HCT116 (cell line): ENCODE results near the gene DAZAP1. TPM values are rescaled to one million over a fixed set of nuclear protein-coding genes. Genes with fewer than 3 reads are reported as not detected.

Experiments used
- ATAC-seq: fragments of 200-7000 bp; cut with Tn5 transposase; 2 replicates; pipeline ENCODE4 v1.9.1; 2020; ENCODE audit warnings: mild to moderate bottlenecking, moderate library complexity
- BruUV-seq: library from RNA; stranded (reverse); fragments of 400-500 nt; replicated peaks from 2 replicates; lab custom pipeline; 2021; lab: Mats Ljungman, UMichigan
- CTCF ChIA-PET: fragments of 300-600 bp; sonication (Branson Sonifier 250); formaldehyde crosslinking; loops from one replicate; lab custom pipeline; 2021; ENCODE audit warnings: antibody characterized with exemption; lab: Charles Lee
- POLR2A ChIA-PET: fragments of 300-600, 350-600 bp; sonication (Branson Sonifier 250); formaldehyde crosslinking; loops from one replicate; lab custom pipeline; 2021; ENCODE audit warnings: antibody characterized with exemption; lab: Charles Lee
- RAD21 ChIA-PET, 2 experiments: fragments of 300-600 bp; sonication (Branson Sonifier 250); formaldehyde crosslinking; loops; one replicate each; lab custom pipeline; 2023; ENCODE audit warnings: low total read pairs in 2 of 2; ENCODE audit not compliant: uncharacterized antibody in 2 of 2, unreplicated experiment in 2 of 2, low non-redundant PET in 1 of 2; lab: Charles Lee
- DNase-seq: peaks from one replicate; pipeline ENCODE4 v3.0.0-alpha.2; 2010; ENCODE audit warnings: low read depth, low spot score
- H2AFZ ChIP-seq: fragments of 200-600 bp; shearing (Covaris generic), sonication (generic); 2 replicates; pipeline ENCODE4 v1.6.1; 2017; ENCODE audit warnings: low read depth, mixed run types, mixed read lengths, antibody characterized with exemption, low read length; ENCODE audit not compliant: poor library complexity, severe bottlenecking
- H3K27ac ChIP-seq: 2 replicates; pipeline ENCODE4 v1.5.1; 2012; ENCODE audit warnings: low read depth, low read length
- H3K27me3 ChIP-seq: fragments of 200-600 bp; sonication (generic); 2 replicates; pipeline ENCODE4 v1.6.1; 2016; ENCODE audit warnings: mixed run types, low read length, mixed read lengths; ENCODE audit not compliant: insufficient read depth
- H3K36me3 ChIP-seq, 2 experiments: fragments of 200-500 bp in 1 of 2; fragments of 200-600 bp in 1 of 2; sonication (Bioruptor generic) in 1 of 2; sonication (generic) in 1 of 2; 2 replicates each; pipeline versions ENCODE4 v1.5.1 to v1.6.1; 2014 to 2016; ENCODE audit warnings: low read length in 2 of 2, inconsistent platforms in 1 of 2, mixed read lengths in 1 of 2, mixed run types in 1 of 2; ENCODE audit not compliant: insufficient read depth in 2 of 2, control insufficient read depth in 1 of 2
- H3K4me1 ChIP-seq, 2 experiments: fragments of 200-600 bp in 1 of 2; sonication (generic) in 1 of 2; 2 replicates each; pipeline versions ENCODE4 v1.5.1 to v1.6.1; 2012 to 2017; ENCODE audit warnings: low read length in 2 of 2, inconsistent platforms in 1 of 2, mild to moderate bottlenecking in 1 of 2, mixed read lengths in 1 of 2, mixed run types in 1 of 2, moderate library complexity in 1 of 2; ENCODE audit not compliant: insufficient read depth in 2 of 2, control insufficient read depth in 1 of 2
- H3K4me2 ChIP-seq: fragments of 200-600 bp; sonication (generic); 2 replicates; pipeline ENCODE4 v1.6.1; 2017; ENCODE audit warnings: mixed run types, low read length, mixed read lengths
- H3K4me3 ChIP-seq, 2 experiments: fragments of 200-600 bp in 1 of 2; sonication (generic) in 1 of 2; replicated peaks in 1 of 2; 2 replicates each; pipeline ENCODE4 v1.5.1; 2011 to 2016; ENCODE audit warnings: low read length in 2 of 2, control low read depth in 1 of 2, low read depth in 1 of 2, mild to moderate bottlenecking in 1 of 2, mixed read lengths in 1 of 2, mixed run types in 1 of 2
- H3K79me2 ChIP-seq: fragments of 200-600 bp; sonication (generic); 2 replicates; pipeline ENCODE4 v1.6.1; 2017; ENCODE audit warnings: mild to moderate bottlenecking, mixed run types, low read length, moderate library complexity, mixed read lengths; ENCODE audit not compliant: insufficient read depth
- H3K9ac ChIP-seq: fragments of 200-600 bp; sonication (generic); 2 replicates; pipeline ENCODE4 v1.6.1; 2016; ENCODE audit warnings: low read length, mixed read lengths
- H3K9me2 ChIP-seq: fragments of 200-600 bp; sonication (generic), shearing (Covaris generic); 2 replicates; pipeline ENCODE4 v1.6.1; 2017; ENCODE audit warnings: mixed run types, mild to moderate bottlenecking, moderate library complexity; ENCODE audit not compliant: insufficient read depth
- H3K9me3 ChIP-seq, 2 experiments: fragments of 200-500 bp in 1 of 2; fragments of 200-600 bp in 1 of 2; sonication (Bioruptor generic) in 1 of 2; sonication (generic) in 1 of 2; 2 replicates each; pipeline ENCODE4 v1.6.1; 2014 to 2017; ENCODE audit warnings: low read length in 2 of 2, mixed read lengths in 2 of 2, inconsistent platforms in 1 of 2, low read depth in 1 of 2, mild to moderate bottlenecking in 1 of 2, mixed run types in 1 of 2, moderate library complexity in 1 of 2; ENCODE audit not compliant: control insufficient read depth in 1 of 2, insufficient read depth in 1 of 2
- H4K20me1 ChIP-seq: fragments of 200-600 bp; sonication (generic), shearing (Covaris generic); 2 replicates; pipeline ENCODE4 v1.6.1; 2017; ENCODE audit warnings: mixed run types, mild to moderate bottlenecking, moderate library complexity; ENCODE audit not compliant: insufficient read depth
- CBX3 ChIP-seq: IDR thresholded peaks from 2 replicates; pipeline ENCODE4 v1.6.1; 2012; ENCODE audit warnings: low read depth
- CEBPB ChIP-seq: IDR thresholded peaks from 2 replicates; pipeline ENCODE4 v1.6.1; 2012; ENCODE audit warnings: low read depth
- EGR1 ChIP-seq: IDR thresholded peaks from 2 replicates; pipeline ENCODE4 v1.6.1; 2012; ENCODE audit warnings: low read depth
- ELF1 ChIP-seq: IDR thresholded peaks from 2 replicates; pipeline ENCODE4 v1.6.1; 2012; ENCODE audit warnings: low read depth, borderline replicate concordance
- EZH2 ChIP-seq: fragments of 200-600 bp; sonication (generic); IDR thresholded peaks from 2 replicates; pipeline ENCODE4 v1.6.1; 2017; ENCODE audit warnings: antibody characterized with exemption, mixed run types
- EZH2phosphoT487 ChIP-seq: fragments of 200-600 bp; IDR thresholded peaks from 2 replicates; pipeline ENCODE4 v1.6.1; 2018; ENCODE audit warnings: antibody characterized with exemption, borderline replicate concordance
- JUND ChIP-seq: IDR thresholded peaks from 2 replicates; pipeline ENCODE4 v1.6.1; 2012
- POLR2A ChIP-seq: IDR thresholded peaks from 2 replicates; pipeline ENCODE4 v1.7.0; 2011; ENCODE audit warnings: borderline replicate concordance; ENCODE audit not compliant: insufficient read depth, insufficient read length; ENCODE audit errors: extremely low read depth
- POLR2AphosphoS5 ChIP-seq: IDR thresholded peaks from 2 replicates; pipeline ENCODE4 v1.6.1; 2011; ENCODE audit warnings: mild to moderate bottlenecking, low read depth, low read length, moderate library complexity
- RAD21 ChIP-seq: IDR thresholded peaks from 2 replicates; pipeline ENCODE4 v1.6.1; 2012; ENCODE audit warnings: low read depth, mild to moderate bottlenecking
- SIN3A ChIP-seq: IDR thresholded peaks from 2 replicates; pipeline ENCODE4 v1.6.1; 2012; ENCODE audit warnings: low read depth
- SP1 ChIP-seq: IDR thresholded peaks from 2 replicates; pipeline ENCODE4 v1.6.1; 2012; ENCODE audit warnings: low read depth
- SRF ChIP-seq: IDR thresholded peaks from 2 replicates; pipeline ENCODE4 v1.6.1; 2012; ENCODE audit warnings: low read depth
- TCF7L2 ChIP-seq: IDR thresholded peaks from 2 replicates; pipeline ENCODE4 v1.7.0; 2011; ENCODE audit warnings: borderline replicate concordance, inconsistent platforms; ENCODE audit not compliant: insufficient read depth, insufficient read length; ENCODE audit errors: extremely low read depth
- YY1 ChIP-seq: IDR thresholded peaks from 2 replicates; pipeline ENCODE4 v1.6.1; 2011; ENCODE audit warnings: low read length, low read depth, moderate library complexity, mild to moderate bottlenecking; ENCODE audit not compliant: insufficient replicate concordance; ENCODE audit errors: extremely low read depth
- ZBTB33 ChIP-seq: IDR thresholded peaks from 2 replicates; pipeline ENCODE4 v1.6.1; 2011; ENCODE audit warnings: mild to moderate bottlenecking, low read length, moderate library complexity; ENCODE audit not compliant: insufficient replicate concordance; ENCODE audit errors: extremely low read depth
- ZFX ChIP-seq: fragments of 450-650 bp; IDR thresholded peaks from 2 replicates; pipeline ENCODE4 v1.6.1; 2017
- intact Hi-C: fragments of 100-400 bp; cut with micrococcal nuclease; formaldehyde crosslinking; loops from 2 replicates; pipeline ENCODE4 v1.10.0; 2022
- total RNA-seq: library from RNA; stranded (reverse); gene quantifications from one replicate; pipeline ENCODE4 v1.2.1, GENCODE V29; 2021; ENCODE audit not compliant: unreplicated experiment
- TF ChIP-seq, protein P1 (sequence below): IDR thresholded peaks from 2 replicates; pipeline ENCODE4 v1.6.1; 2012

DAZAP1 gene
- total RNA-seq, 1 experiment from 2014 or later = 191 TPM

GRCh38 chr19:1410789-1411188 lies 3.4 kb downstream of the DAZAP1 start:
- H3K4me1 ChIP-seq = peaks cover 34 to 72% of the 10 kb centered on the region in 2 experiments
- peaks cover 43% of the 10 kb centered on the region; the same call in 1 of the 2 replicates for H4K20me1 ChIP-seq
- H3K9me3 ChIP-seq = no peaks in the 10 kb centered on the region
- no peak for DNase-seq
- BruUV-seq = no TSS peak
- TF ChIP-seq EZH2phosphoT487 (no peak), CEBPB (no peak), RAD21 (no peak), YY1 (no peak), JUND (no peak), SP1 (no peak), POLR2A (no peak), SIN3A (no peak), POLR2AphosphoS5 (no peak), CBX3 (no peak), SRF (no peak), ZBTB33 (no peak), TCF7L2 (no peak), ZFX (no peak), EGR1 (no peak), ELF1 (no peak), EZH2 (no peak)
- TF ChIP-seq, protein P1, sequence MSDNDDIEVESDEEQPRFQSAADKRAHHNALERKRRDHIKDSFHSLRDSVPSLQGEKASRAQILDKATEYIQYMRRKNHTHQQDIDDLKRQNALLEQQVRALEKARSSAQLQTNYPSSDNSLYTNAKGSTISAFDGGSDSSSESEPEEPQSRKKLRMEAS = no peak
- H2AFZ ChIP-seq = no peak overlapping the region
- POLR2A ChIA-PET = no interaction called here
- H3K9ac ChIP-seq = peak overlapping the region; percentile 99; the same call in 1 of the 2 replicates
- H3K27ac ChIP-seq = peak overlapping the region; percentile 98; the same call in 1 of the 2 replicates
- intact Hi-C loops = no loop called here
- H3K79me2 ChIP-seq = peaks cover 81% of the 10 kb centered on the region
- CTCF ChIA-PET = no interaction called here
- ATAC-seq = no peak
- no peaks in the 10 kb centered on the region for H3K27me3 ChIP-seq
- RAD21 ChIA-PET = no interaction called here
- no peak overlapping the region for H3K4me3 ChIP-seq
- H3K4me2 ChIP-seq = no peak overlapping the region
- peaks cover 2 to 48% of the 10 kb centered on the region in 2 experiments; a peak in 3 of 4 replicates for H3K36me3 ChIP-seq
- no peaks in the 10 kb centered on the region for H3K9me2 ChIP-seq
